ENCODE data around the gene BTBD9.

GRCh38 chr6:38349221-38349620 lies 290.5 kb downstream of the BTBD9 start:
- TF ChIP-seq CTCF (IDR thresholded peaks at IDR 0.05; ENCODE audit: insufficient read depth, low read depth, low read length): no peak
- no peak for TF ChIP-seq EZH2 (IDR thresholded peaks at IDR 0.05; ENCODE audit: insufficient read depth, low read length)
